Measurements from ENCODE around the gene PIEZO1. TPM values are rescaled to one million over a fixed set of nuclear protein-coding genes. Genes with fewer than 3 reads are reported as not detected.
"Not testable (repeated sequence)": the region's sequence is repeated elsewhere in the genome, so short reads cannot be mapped to it uniquely, and the experiment has no call there.

Gene PIEZO1
- total RNA-seq, 2 experiments from 2014 or later = 206 to 220 TPM

DNA sequence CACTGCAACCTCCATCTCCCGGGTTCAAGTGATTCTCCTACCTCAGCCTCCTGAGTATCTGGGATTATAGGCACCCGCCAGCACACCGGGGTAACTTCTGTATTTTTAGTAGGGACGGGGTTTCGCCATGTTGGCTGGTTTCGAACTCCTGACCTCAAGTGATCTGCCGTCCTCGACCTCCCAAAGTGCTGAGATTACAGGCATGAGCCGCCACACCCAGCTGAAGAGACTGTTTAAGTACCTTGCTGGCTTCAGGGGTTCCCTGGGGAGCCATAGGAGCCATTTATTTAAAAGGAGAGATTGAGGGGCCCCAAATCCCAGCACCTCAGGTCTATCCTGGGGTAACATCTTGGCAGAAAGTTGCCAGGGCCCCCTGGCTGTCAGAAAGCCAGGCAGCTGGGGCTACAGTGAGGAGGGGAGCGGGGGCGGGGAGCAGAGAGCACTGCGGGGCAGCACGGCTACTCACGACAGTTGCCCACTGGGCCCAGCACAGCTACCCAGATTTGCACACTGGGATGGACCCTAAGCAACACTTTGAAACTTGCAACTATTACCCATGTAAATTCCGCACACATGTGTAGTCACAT, 100.4 kb downstream of the PIEZO1 start:
- POLR2A ChIA-PET = interaction anchor here (0.8 to 4.3 kb wide), 3 partner anchors 18 to 125 kb away, joined by 3 to 66 read pairs (median 4); no protein-coding TSS in a partner anchor
- peaks cover 1% of the 10 kb centered on the region for H3K27me3 Mint-ChIP-seq
- H3K27ac Mint-ChIP-seq = peak overlapping the region; percentile 73
- no peak for DNase-seq
- peaks cover 8% of the 10 kb centered on the region for H3K36me3 Mint-ChIP-seq
- no peak for ATAC-seq (ENCODE audit: low read depth)
- peaks cover 35% of the 10 kb centered on the region for H3K4me1 Mint-ChIP-seq
- H3K4me3 Mint-ChIP-seq = peak overlapping the region; percentile 86
- H3K9me3 Mint-ChIP-seq = no peaks in the 10 kb centered on the region

DNA sequence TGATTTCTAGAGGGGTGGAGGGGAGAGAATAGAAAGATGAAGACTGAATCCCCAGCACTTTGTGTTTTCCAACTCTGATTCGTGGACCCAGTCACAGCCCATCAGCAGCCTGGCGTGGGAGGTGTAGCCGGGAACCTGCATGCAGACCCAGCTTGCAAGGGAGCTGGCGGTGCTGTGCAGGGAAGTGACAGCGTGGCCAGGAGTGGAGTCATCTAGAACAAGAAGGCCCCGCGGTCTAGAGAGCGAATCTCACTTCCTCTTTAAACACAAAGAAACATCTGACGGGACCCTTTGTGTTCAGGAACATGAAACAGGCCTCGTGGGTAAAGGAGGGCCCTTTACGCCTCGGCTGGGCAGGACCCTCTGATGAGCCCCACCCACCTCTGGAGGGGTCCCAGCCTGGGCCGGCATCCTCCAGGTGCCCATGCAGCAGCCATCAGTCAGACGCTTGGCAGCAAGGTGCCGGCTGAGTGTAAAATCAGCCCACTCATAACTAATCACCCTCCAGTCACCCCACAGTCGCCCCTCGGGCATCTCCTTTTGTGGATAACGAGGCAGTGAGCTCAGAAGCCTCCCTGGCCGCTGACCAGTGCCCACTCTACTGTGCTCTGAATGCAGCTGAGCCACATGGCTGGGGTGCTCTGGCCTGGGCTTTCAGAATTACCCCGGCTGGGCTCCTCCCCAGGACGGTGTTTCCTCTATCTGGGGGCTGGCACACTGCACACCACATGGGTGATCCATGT, 103.1 kb downstream of the PIEZO1 start:
- DNase-seq (peak; percentile 65), ATAC-seq (ENCODE audit: low read depth) (peak; percentile 65)
- Mint-ChIP-seq H3K36me3 (peaks cover 8% of the 10 kb centered on the region), H3K4me1 (peaks cover 27% of the 10 kb centered on the region), H3K4me3 (peak overlapping the region; percentile 81), H3K9me3 (no peaks in the 10 kb centered on the region), H3K27me3 (no peaks in the 10 kb centered on the region), H3K27ac (peak overlapping the region; percentile 98)
- POLR2A ChIA-PET = interaction anchor here (1.0 to 3.4 kb wide), 13 partner anchors 10 to 511 kb away, joined by 3 to 23 read pairs (median 3); partner anchors contain the start of gene MVD

DNA sequence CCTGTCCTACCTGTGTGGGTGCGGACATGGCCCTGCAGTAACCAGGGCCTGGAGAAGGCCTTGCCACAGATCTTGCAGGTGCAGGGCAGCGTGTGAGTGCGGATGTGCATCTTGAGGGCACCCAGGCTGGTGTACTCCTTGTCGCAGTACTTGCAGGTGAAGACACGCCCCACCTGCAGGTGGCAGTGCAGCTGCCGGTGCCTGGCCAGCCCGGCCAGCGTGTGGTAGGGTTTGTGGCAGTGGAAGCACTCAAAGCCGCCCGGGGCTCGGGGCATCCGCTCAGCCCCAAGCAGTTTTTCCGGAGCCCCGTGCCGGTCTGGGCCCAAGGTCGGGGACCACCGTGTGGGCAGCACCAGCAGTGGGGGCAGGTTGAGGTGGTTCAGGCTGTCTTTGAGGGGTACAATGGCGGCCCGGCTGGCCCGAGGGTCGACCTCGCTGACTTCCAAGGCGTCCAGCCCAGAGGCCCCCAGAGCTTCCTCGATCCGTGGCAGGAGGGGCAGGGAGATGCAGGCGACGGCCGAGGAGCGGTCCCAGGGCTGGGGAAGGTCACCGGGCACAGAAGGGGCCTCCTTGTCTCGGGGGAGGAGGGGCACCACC, 103.8 kb downstream of the PIEZO1 start:
- Mint-ChIP-seq H3K9me3 (no peaks in the 10 kb centered on the region), H3K4me1 (peaks cover 27% of the 10 kb centered on the region), H3K36me3 (peaks cover 8% of the 10 kb centered on the region), H3K4me3 (peak overlapping the region; percentile 81), H3K27me3 (no peaks in the 10 kb centered on the region), H3K27ac (peak overlapping the region; percentile 98)
- peak; percentile 70 for DNase-seq
- POLR2A ChIA-PET = interaction anchor here (1.0 to 3.4 kb wide), 11 partner anchors 9 to 113 kb away, joined by 3 to 23 read pairs (median 5); partner anchors contain the start of gene MVD
- ATAC-seq (ENCODE audit: low read depth) = peak; percentile 7

DNA sequence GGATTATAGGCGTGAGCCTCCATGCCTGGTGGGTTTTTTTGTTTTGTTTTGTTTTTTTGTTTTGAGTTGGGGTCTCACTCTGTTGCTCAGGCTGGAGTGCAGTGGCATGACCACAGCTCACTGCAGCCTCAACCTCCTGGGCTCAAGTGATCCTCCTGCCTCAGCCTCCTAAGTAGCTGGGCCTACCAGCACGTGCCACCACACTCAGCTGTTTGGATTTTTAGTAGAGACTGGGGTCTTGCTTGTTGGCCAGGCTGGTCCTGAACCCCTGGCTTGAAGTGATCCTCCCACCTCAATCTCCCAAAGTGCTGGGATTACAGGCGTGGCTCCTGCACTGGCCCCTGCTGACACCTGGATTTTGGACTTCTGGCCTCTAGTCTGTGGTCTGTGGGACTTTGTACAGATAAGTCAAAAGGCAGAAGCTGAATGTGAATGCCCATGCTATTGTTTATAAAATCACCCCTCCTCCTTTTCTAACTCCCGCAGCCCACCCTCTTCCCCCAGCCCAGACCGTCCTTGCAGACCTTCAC, 104.4 kb downstream of the PIEZO1 start:
- Mint-ChIP-seq H3K4me3 (peak overlapping the region; percentile 81), H3K27me3 (no peaks in the 10 kb centered on the region), H3K27ac (peak overlapping the region; percentile 98), H3K4me1 (peaks cover 27% of the 10 kb centered on the region), H3K9me3 (no peaks in the 10 kb centered on the region), H3K36me3 (peaks cover 8% of the 10 kb centered on the region)
- DNase-seq (no peak), ATAC-seq (ENCODE audit: low read depth) (no peak)
- POLR2A ChIA-PET = interaction anchor here (0.8 to 3.4 kb wide), 9 partner anchors 9 to 113 kb away, joined by 3 to 23 read pairs (median 5); no protein-coding TSS in a partner anchor

DNA sequence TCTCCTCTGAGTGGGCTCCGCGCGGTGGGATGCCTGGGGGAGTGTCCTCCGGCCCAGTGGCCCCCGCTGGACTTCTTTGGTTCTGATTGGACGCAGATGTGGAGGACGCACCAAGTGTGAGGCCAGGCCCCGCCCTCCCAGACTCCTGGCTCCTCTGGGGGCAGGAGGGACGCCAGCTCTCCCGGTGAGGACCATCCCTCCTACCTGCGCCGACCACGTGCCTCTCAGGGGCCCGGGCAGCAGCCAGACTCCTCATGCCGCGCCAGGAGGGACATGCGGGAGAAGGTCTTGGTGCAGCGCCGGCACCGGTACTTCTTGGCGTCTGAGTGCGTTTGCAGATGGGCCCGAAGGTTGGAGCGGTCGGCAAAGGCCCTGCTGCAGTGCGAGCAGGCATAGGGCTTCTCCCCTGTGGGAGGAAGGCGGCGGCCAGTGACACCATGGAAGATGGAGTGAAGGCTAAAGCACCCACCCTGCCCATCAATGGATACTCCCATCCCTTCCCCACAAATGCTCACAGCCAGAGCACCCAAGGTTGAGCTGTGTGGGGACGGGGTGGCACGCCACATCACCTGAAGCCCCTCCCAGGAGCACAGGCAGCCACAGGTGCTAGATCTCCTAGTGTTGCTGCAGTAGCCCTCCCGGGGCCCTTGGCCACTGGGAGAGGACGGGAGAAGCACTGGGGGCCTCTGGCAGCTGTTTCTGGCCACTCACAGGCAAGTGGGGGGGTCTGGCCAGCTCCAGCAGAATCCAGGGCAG, 106.6 kb downstream of the PIEZO1 start:
- Mint-ChIP-seq H3K9me3 (no peaks in the 10 kb centered on the region), H3K36me3 (peaks cover 8% of the 10 kb centered on the region), H3K27me3 (no peaks in the 10 kb centered on the region), H3K27ac (no peak overlapping the region), H3K4me3 (no peak overlapping the region), H3K4me1 (peaks cover 20% of the 10 kb centered on the region)
- DNase-seq (no peak), ATAC-seq (ENCODE audit: low read depth) (no peak)
- POLR2A ChIA-PET = no interaction called here

DNA sequence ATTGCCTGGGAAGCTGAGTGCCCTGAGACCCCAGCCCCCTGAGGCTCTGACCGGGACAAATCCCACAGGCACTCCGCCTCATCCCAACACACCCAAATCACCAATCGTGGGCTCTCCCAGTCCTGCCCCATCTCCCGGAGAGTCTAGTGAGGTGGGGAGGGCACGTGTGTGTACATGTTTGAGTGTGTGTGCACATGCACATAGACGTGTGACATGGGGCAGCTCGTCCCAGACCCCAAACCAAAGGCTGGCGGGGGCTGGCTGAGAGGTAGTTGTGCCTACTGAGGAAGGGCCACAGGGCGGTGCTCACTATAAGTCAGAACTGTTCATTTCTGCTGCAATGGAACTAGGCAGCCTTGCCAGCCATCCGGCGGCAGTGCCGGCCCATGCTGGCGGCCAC, 107.3 kb downstream of the PIEZO1 start:
- Mint-ChIP-seq H3K36me3 (peaks cover 8% of the 10 kb centered on the region), H3K4me3 (no peak overlapping the region), H3K4me1 (peaks cover 20% of the 10 kb centered on the region), H3K27ac (no peak overlapping the region), H3K27me3 (no peaks in the 10 kb centered on the region), H3K9me3 (no peaks in the 10 kb centered on the region)
- DNase-seq = no peak
- POLR2A ChIA-PET = interaction anchor here (1.2 kb wide), 1 partner anchor 14 kb away, joined by 3 read pairs; no protein-coding TSS in a partner anchor
- ATAC-seq (ENCODE audit: low read depth) = no peak

DNA sequence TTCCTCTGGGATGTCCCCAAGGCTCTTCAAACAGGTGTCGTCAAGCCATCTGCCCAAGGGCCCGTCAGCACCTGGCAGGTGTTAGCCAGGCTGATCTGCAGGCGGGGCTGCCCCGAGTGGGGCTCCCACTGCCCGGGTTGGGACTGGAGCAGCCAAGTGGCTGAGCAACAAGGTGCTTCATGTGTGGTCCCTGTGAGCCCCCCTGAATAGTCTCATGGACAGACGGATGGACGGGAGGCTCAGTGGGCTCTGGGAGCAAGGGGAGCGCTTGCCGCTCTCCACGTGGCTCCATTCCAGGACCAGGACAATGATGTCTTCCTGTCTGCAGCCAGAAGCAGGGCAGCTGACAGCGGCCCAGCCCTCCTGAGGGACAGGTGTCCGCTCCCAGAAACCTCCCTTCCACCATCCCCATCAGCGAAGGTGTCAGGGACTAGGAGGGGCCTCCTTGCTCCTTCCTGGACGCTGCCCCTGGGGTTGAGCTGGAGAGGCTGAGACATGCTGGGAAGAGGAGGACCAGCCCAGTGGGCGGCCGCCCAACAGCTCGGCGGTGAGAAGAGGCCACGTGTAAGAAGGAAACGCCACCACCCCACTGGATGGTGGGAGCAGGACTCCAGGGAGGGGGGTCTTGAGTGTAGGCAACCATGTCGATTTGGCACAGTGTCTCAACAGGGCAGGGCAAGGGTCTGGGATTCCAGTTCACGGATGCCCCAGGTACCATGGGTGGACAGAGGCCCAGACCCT, 108.3 kb downstream of the PIEZO1 start:
- ATAC-seq (ENCODE audit: low read depth) (no peak), DNase-seq (no peak)
- Mint-ChIP-seq H3K27me3 (no peaks in the 10 kb centered on the region), H3K36me3 (peaks cover 7% of the 10 kb centered on the region), H3K9me3 (no peaks in the 10 kb centered on the region), H3K4me3 (no peak overlapping the region), H3K27ac (no peak overlapping the region), H3K4me1 (peaks cover 11% of the 10 kb centered on the region)
- POLR2A ChIA-PET = interaction anchor here (1.2 kb wide), 1 partner anchor 13 kb away, joined by 3 read pairs; no protein-coding TSS in a partner anchor

DNA sequence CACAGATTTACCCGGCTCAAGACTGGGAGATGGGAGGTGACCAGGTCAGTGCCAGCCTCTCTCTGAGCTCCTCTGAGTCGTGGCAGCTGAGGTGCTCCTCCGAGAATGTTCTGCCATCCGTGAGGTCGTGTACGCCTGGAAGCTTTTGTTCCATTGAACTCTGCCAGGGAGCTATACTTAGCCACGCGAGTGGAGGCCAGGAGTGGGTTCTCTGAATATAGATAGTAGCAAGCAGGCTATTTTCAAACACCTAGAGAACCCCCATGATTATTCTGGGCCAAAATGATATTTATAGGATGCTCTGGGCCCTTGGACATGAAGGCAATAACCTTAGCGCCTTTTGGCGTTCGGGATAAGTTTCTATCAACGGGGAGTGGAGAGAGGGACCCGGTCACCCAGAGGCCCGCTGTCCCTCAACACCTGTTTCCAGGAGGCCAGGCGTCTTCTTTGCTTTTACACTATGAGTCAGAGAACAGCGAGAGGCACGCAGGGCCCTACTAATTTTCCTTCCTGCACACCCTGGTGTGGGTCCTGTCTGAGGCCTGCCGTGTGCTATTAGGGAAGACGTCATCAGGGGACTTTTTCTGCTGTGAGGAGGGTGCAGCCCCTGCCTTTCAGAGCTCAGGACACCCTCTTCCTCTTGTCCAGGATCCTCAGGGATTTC, 111.2 kb downstream of the PIEZO1 start:
- POLR2A ChIA-PET = interaction anchor here (0.5 kb wide), 1 partner anchor 13 kb away, joined by 3 read pairs; no protein-coding TSS in a partner anchor
- H3K9me3 Mint-ChIP-seq = no peaks in the 10 kb centered on the region

DNA sequence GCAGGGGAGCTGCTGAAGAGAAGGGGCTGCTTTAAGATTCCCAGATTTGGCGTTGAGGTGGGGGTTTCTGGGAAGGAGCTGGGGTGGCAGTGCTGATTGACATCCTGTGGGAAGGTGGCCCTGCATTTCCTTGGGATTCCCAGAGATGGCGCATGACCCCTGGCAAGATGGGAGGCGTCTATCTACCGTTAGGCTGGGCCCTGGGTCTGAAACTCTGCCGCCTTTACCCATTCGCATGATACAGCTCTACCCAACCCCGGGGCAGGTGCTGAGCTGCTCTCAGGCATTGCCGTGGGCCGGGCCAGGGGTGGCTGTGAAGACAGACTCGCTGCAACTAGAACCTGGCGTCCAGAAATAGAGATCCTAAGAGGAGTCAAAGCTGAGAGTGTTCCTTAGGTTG, 112.2 kb downstream of the PIEZO1 start:
- Mint-ChIP-seq H3K27me3 (no peaks in the 10 kb centered on the region), H3K4me1 (peaks cover 2% of the 10 kb centered on the region), H3K27ac (no peak overlapping the region), H3K36me3 (peaks cover 5% of the 10 kb centered on the region), H3K9me3 (no peaks in the 10 kb centered on the region), H3K4me3 (no peak overlapping the region)
- DNase-seq (no peak), ATAC-seq (ENCODE audit: low read depth) (no peak)
- POLR2A ChIA-PET = interaction anchor here (0.8 to 2.5 kb wide), 2 partner anchors 8 to 9 kb away, joined by 3 to 17 read pairs; no protein-coding TSS in a partner anchor

More for the DNA sequence above, 111.2 kb downstream of the PIEZO1 start:
- Mint-ChIP-seq H3K27ac (peak overlapping the region; percentile 25), H3K4me3 (no peak overlapping the region), H3K27me3 (no peaks in the 10 kb centered on the region), H3K36me3 (no peaks in the 10 kb centered on the region), H3K4me1 (no peaks in the 10 kb centered on the region)
- DNase-seq (no peak), ATAC-seq (ENCODE audit: low read depth) (no peak)

DNA sequence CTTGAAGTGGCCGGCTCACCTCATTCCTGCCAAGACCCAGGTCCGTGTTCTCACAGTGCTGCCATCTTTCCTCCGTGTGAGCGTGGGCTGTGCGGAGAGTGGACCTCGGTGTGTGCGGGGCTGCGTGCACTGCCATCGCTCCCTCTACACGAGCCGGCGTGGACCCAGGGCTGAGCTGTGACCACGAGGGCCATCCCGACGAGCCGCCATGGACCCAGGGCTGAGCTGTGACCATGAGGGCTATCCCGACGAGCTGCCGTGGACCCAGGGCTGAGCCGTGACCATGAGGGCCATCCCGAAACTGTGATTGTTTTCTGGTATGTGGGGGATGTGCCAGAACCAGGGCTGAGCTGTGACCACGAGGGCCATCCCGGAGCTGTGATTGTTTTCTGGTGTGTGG, 113.2 kb downstream of the PIEZO1 start:
- H3K27me3 Mint-ChIP-seq = no peaks in the 10 kb centered on the region
- H3K4me1 Mint-ChIP-seq = peaks cover 2% of the 10 kb centered on the region
- POLR2A ChIA-PET = interaction anchor here (0.8 to 2.5 kb wide), 2 partner anchors 8 to 9 kb away, joined by 3 to 17 read pairs; no protein-coding TSS in a partner anchor
- H3K9me3 Mint-ChIP-seq = no peaks in the 10 kb centered on the region
- ATAC-seq (ENCODE audit: low read depth) (no peak), DNase-seq (no peak)
- H3K4me3 Mint-ChIP-seq = no peak overlapping the region
- peaks cover 5% of the 10 kb centered on the region for H3K36me3 Mint-ChIP-seq
- no peak overlapping the region for H3K27ac Mint-ChIP-seq

DNA sequence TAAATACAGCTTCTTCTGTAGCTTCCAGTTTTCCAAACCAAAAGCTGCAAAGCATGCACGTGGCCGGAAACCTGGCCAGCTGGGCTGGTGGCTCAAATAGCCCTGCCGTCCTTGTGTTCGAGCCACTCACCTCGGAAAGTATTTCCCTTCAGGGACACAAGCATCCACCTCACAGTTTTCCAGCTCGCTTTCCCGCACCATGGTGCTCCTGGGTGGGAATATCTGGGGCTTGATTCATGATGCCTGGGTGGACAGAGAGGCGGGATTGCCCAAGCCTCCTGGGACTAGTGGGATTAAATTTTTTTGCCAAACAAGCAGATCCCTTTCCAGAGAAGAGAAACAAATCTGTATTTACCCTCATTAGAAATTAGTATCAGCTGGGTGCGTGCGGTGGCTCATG, 115.0 kb downstream of the PIEZO1 start:
- Mint-ChIP-seq H3K27ac (no peak overlapping the region), H3K9me3 (no peaks in the 10 kb centered on the region), H3K27me3 (no peaks in the 10 kb centered on the region), H3K4me3 (no peak overlapping the region), H3K36me3 (peaks cover 8% of the 10 kb centered on the region), H3K4me1 (peaks cover 3% of the 10 kb centered on the region)
- ATAC-seq (ENCODE audit: low read depth) (no peak), DNase-seq (no peak)
- POLR2A ChIA-PET = interaction anchor here (0.5 kb wide), 1 partner anchor 133 kb away, joined by 4 read pairs; no protein-coding TSS in a partner anchor

DNA sequence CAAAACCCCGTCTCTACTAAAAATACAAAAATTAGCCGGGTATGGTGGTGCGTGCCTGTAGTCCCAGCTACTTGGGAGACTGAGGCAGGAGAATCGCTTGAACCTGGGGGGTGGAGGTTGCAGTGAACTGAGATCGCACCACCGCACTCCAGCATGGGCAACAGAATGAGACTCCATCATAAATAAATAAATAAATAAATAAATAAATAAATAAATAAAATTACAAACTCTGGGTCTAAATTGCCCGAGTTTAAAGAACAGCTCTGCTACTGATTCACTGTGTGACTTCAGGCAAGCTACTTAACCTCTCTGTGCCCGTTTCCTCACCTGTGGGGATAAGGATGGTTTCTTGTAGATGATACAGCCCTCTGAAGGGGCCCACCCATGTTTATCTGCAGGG, 115.5 kb downstream of the PIEZO1 start:
- H3K27ac Mint-ChIP-seq; H3K27me3 Mint-ChIP-seq; DNase-seq; H3K4me3 Mint-ChIP-seq; H3K9me3 Mint-ChIP-seq; POLR2A ChIA-PET; H3K4me1 Mint-ChIP-seq; ATAC-seq (ENCODE audit: low read depth); H3K36me3 Mint-ChIP-seq: not testable (repeated sequence)

Data from activated naive CD8-positive, alpha-beta T cell treated with anti-CD3 and anti-CD28 coated beads, Interleukin-2, amount 10 ng/mL, durations not matched to agents 7 days and 5 days (primary cell).